ENCODE data around the gene BIK. TPM values are rescaled to one million over a fixed set of nuclear protein-coding genes. Genes with fewer than 3 reads are reported as not detected.

Gene BIK
- total RNA-seq, 2 experiments from 2014 or later, result 1.7 to 2.0 TPM

- Mint-ChIP-seq H3K27ac (no peak overlapping the region), H3K9me3 (ENCODE audit: insufficient read depth) (no peaks in the 10 kb centered on the region), H3K27me3 (ENCODE audit: low read depth) (no peaks in the 10 kb centered on the region), H3K4me3 (no peak overlapping the region), H3K4me1 (ENCODE audit: low read depth) (peaks cover 10% of the 10 kb centered on the region), H3K36me3 (ENCODE audit: low read depth) (no peaks in the 10 kb centered on the region)
- DNase-seq, result no peak
- no peak for ATAC-seq
- POLR2A ChIA-PET, result no interaction called here
- CTCF ChIA-PET, result no interaction called here
These were observed 45.9 kb downstream of the BIK start for GRCh38 chr22:43156413-43156812.

- no peak for ATAC-seq
- Mint-ChIP-seq H3K4me3 (no peak overlapping the region), H3K27me3 (ENCODE audit: low read depth) (no peaks in the 10 kb centered on the region), H3K36me3 (ENCODE audit: low read depth) (no peaks in the 10 kb centered on the region), H3K4me1 (ENCODE audit: low read depth) (peaks cover under 1% of the 10 kb centered on the region), H3K27ac (no peak overlapping the region), H3K9me3 (ENCODE audit: insufficient read depth) (no peaks in the 10 kb centered on the region)
- ChIA-PET POLR2A (interaction anchor here (0.6 kb wide), 1 partner anchor 504 kb away, joined by 3 read pairs; no protein-coding TSS in a partner anchor), CTCF (interaction anchor here (0.6 kb wide), 1 partner anchor 12 kb away, joined by 3 read pairs; no protein-coding TSS in a partner anchor)
- DNase-seq, result no peak
These were observed 47.5 kb downstream of the BIK start for GRCh38 chr22:43157874-43158546.

GRCh38 chr22:43158778-43159483, 48.4 kb downstream of the BIK start:
- Mint-ChIP-seq H3K27me3 (ENCODE audit: low read depth) (no peaks in the 10 kb centered on the region), H3K4me3 (no peak overlapping the region), H3K9me3 (ENCODE audit: insufficient read depth) (no peaks in the 10 kb centered on the region), H3K27ac (no peak overlapping the region), H3K4me1 (ENCODE audit: low read depth) (no peaks in the 10 kb centered on the region), H3K36me3 (ENCODE audit: low read depth) (no peaks in the 10 kb centered on the region)
- ChIA-PET CTCF (interaction anchor here (1.1 kb wide), 1 partner anchor 125 kb away, joined by 3 read pairs; no protein-coding TSS in a partner anchor), POLR2A (no interaction called here)
- ATAC-seq (no peak), DNase-seq (no peak)

- POLR2A ChIA-PET, result no interaction called here
- H3K4me3 Mint-ChIP-seq, result no peak overlapping the region
- no peaks in the 10 kb centered on the region for H3K36me3 Mint-ChIP-seq (ENCODE audit: low read depth)
- DNase-seq, result no peak
- H3K9me3 Mint-ChIP-seq (ENCODE audit: insufficient read depth), result no peaks in the 10 kb centered on the region
- H3K27me3 Mint-ChIP-seq (ENCODE audit: low read depth), result no peaks in the 10 kb centered on the region
- no peak for ATAC-seq
- no peak overlapping the region for H3K27ac Mint-ChIP-seq
- H3K4me1 Mint-ChIP-seq (ENCODE audit: low read depth), result no peaks in the 10 kb centered on the region
- CTCF ChIA-PET, result interaction anchor here (1.1 kb wide), 1 partner anchor 126 kb away, joined by 3 read pairs; no protein-coding TSS in a partner anchor
These were observed 49.1 kb downstream of the BIK start for GRCh38 chr22:43159484-43160178.

- Mint-ChIP-seq H3K4me3 (no peak overlapping the region), H3K27me3 (ENCODE audit: low read depth) (no peaks in the 10 kb centered on the region), H3K9me3 (ENCODE audit: insufficient read depth) (no peaks in the 10 kb centered on the region), H3K36me3 (ENCODE audit: low read depth) (no peaks in the 10 kb centered on the region), H3K27ac (no peak overlapping the region), H3K4me1 (ENCODE audit: low read depth) (no peaks in the 10 kb centered on the region)
- POLR2A ChIA-PET, result no interaction called here
- ATAC-seq (no peak), DNase-seq (no peak)
- CTCF ChIA-PET, result no interaction called here
These were observed 50.1 kb downstream of the BIK start for GRCh38 chr22:43160497-43161126.

GRCh38 chr22:43162412-43163150, 52.0 kb downstream of the BIK start:
- CTCF ChIA-PET, result no interaction called here
- Mint-ChIP-seq H3K4me1 (ENCODE audit: low read depth) (no peaks in the 10 kb centered on the region), H3K36me3 (ENCODE audit: low read depth) (peaks cover under 1% of the 10 kb centered on the region), H3K27ac (no peak overlapping the region), H3K9me3 (ENCODE audit: insufficient read depth) (no peaks in the 10 kb centered on the region), H3K4me3 (no peak overlapping the region), H3K27me3 (ENCODE audit: low read depth) (no peaks in the 10 kb centered on the region)
- no peak for DNase-seq
- POLR2A ChIA-PET, result no interaction called here
- ATAC-seq, result no peak

GRCh38 chr22:43163241-43163795, 52.8 kb downstream of the BIK start:
- H3K27ac Mint-ChIP-seq, result no peak overlapping the region
- no peaks in the 10 kb centered on the region for H3K4me1 Mint-ChIP-seq (ENCODE audit: low read depth)
- ChIA-PET CTCF (no interaction called here), POLR2A (no interaction called here)
- H3K27me3 Mint-ChIP-seq (ENCODE audit: low read depth), result no peaks in the 10 kb centered on the region
- no peaks in the 10 kb centered on the region for H3K9me3 Mint-ChIP-seq (ENCODE audit: insufficient read depth)
- no peak for DNase-seq
- no peak overlapping the region for H3K4me3 Mint-ChIP-seq
- ATAC-seq, result no peak
- peaks cover 3% of the 10 kb centered on the region for H3K36me3 Mint-ChIP-seq (ENCODE audit: low read depth)

GRCh38 chr22:43164636-43165035, 54.1 kb downstream of the BIK start:
- Mint-ChIP-seq H3K4me1 (ENCODE audit: low read depth) (peaks cover 3% of the 10 kb centered on the region), H3K27me3 (ENCODE audit: low read depth) (no peaks in the 10 kb centered on the region), H3K9me3 (ENCODE audit: insufficient read depth) (no peaks in the 10 kb centered on the region), H3K27ac (no peak overlapping the region), H3K36me3 (ENCODE audit: low read depth) (peaks cover 6% of the 10 kb centered on the region), H3K4me3 (no peak overlapping the region)
- DNase-seq (no peak), ATAC-seq (no peak)
- ChIA-PET CTCF (no interaction called here), POLR2A (interaction anchor here (0.6 to 1.2 kb wide), 2 partner anchors 37 to 514 kb away, joined by 3 read pairs; no protein-coding TSS in a partner anchor)

GRCh38 chr22:43166132-43166930, 55.8 kb downstream of the BIK start:
- CTCF ChIA-PET, result no interaction called here
- DNase-seq, result no peak
- Mint-ChIP-seq H3K36me3 (ENCODE audit: low read depth) (peaks cover 13% of the 10 kb centered on the region), H3K27ac (no peak overlapping the region), H3K27me3 (ENCODE audit: low read depth) (no peaks in the 10 kb centered on the region), H3K4me3 (no peak overlapping the region), H3K9me3 (ENCODE audit: insufficient read depth) (no peaks in the 10 kb centered on the region), H3K4me1 (ENCODE audit: low read depth) (peaks cover 11% of the 10 kb centered on the region)
- POLR2A ChIA-PET, result no interaction called here
- ATAC-seq, result no peak

- H3K9me3 Mint-ChIP-seq (ENCODE audit: insufficient read depth), result no peaks in the 10 kb centered on the region
- H3K27ac Mint-ChIP-seq, result peak overlapping the region; percentile 20
- H3K36me3 Mint-ChIP-seq (ENCODE audit: low read depth), result peaks cover 13% of the 10 kb centered on the region
- ATAC-seq (no peak), DNase-seq (no peak)
- no peaks in the 10 kb centered on the region for H3K27me3 Mint-ChIP-seq (ENCODE audit: low read depth)
- ChIA-PET POLR2A (no interaction called here), CTCF (no interaction called here)
- H3K4me1 Mint-ChIP-seq (ENCODE audit: low read depth), result peaks cover 13% of the 10 kb centered on the region
- H3K4me3 Mint-ChIP-seq, result no peak overlapping the region
These were observed 56.5 kb downstream of the BIK start for GRCh38 chr22:43167001-43167589.

Measured in activated CD8-positive, alpha-beta T cell treated with anti-CD3 and anti-CD28 coated beads, Interleukin-2, amount 10 ng/mL, durations not matched to agents 7 days and 5 days (primary cell).